Measurements from ENCODE around the gene LRRC49.

The LRRC49 gene

DNA sequence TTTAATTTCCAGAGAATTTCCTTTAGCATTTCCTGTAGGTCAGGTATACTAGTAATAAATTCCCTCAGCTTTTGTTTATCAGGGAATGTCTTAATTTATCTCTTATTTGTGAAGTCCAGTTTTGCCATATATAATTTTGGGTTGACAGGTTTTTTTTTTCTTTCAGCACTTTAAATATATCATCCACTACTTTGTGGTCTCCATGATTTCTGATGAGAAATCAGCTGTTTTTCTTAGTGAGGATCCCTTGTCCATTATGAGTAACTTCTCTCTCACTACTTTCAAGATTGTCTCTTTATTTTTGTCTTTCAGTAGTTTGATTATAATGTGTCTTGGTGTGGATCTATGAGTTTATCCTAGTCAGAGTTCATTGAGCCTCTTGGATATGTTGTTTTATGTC lies 105.7 kb downstream of the LRRC49 start:
- TF ChIP-seq, protein P1, sequence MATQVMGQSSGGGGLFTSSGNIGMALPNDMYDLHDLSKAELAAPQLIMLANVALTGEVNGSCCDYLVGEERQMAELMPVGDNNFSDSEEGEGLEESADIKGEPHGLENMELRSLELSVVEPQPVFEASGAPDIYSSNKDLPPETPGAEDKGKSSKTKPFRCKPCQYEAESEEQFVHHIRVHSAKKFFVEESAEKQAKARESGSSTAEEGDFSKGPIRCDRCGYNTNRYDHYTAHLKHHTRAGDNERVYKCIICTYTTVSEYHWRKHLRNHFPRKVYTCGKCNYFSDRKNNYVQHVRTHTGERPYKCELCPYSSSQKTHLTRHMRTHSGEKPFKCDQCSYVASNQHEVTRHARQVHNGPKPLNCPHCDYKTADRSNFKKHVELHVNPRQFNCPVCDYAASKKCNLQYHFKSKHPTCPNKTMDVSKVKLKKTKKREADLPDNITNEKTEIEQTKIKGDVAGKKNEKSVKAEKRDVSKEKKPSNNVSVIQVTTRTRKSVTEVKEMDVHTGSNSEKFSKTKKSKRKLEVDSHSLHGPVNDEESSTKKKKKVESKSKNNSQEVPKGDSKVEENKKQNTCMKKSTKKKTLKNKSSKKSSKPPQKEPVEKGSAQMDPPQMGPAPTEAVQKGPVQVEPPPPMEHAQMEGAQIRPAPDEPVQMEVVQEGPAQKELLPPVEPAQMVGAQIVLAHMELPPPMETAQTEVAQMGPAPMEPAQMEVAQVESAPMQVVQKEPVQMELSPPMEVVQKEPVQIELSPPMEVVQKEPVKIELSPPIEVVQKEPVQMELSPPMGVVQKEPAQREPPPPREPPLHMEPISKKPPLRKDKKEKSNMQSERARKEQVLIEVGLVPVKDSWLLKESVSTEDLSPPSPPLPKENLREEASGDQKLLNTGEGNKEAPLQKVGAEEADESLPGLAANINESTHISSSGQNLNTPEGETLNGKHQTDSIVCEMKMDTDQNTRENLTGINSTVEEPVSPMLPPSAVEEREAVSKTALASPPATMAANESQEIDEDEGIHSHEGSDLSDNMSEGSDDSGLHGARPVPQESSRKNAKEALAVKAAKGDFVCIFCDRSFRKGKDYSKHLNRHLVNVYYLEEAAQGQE (IDR thresholded peaks at IDR 0.05; ENCODE audit: insufficient read depth in 1 of 2, low read depth in 2 of 2, low read length in 2 of 2), result no peak
- TF ChIP-seq SIN3A (IDR thresholded peaks at IDR 0.05; ENCODE audit: borderline replicate concordance, insufficient read depth, low read length) (no peak), FOXP2 (optimal IDR thresholded peaks at IDR 0.05; ENCODE audit: borderline replicate concordance, extremely low read depth, extremely low read length, insufficient read depth) (no peak), TAF1 (IDR thresholded peaks at IDR 0.05; ENCODE audit: borderline replicate concordance, insufficient read depth, low read length) (no peak), POLR2AphosphoS5 (IDR thresholded peaks at IDR 0.05; ENCODE audit: low read depth, low read length) (no peak)

DNA sequence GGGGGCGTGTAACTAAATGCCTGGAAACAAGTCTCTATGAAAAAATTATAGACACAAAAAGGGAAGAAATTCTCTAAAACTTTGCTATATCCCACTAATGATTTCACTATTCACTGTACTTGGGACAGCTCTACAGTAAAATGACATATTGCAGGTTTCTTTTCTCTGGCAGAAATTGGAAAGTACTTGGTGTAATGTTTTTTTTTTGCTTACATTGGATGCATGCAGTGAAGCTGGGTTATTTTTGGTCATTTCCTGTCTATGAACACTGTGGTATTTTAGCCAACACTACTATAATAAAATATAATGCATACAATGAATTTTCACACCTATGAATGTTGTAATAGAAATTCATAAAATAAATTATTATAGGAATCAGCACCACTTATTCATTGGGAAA lies 109.7 kb downstream of the LRRC49 start:
- no peak for TF ChIP-seq SIN3A (IDR thresholded peaks at IDR 0.05; ENCODE audit: borderline replicate concordance, insufficient read depth, low read length)
- TF ChIP-seq, protein P1 (IDR thresholded peaks at IDR 0.05; ENCODE audit: insufficient read depth in 1 of 2, low read depth in 2 of 2, low read length in 2 of 2), result no peak
- TF ChIP-seq FOXP2 (optimal IDR thresholded peaks at IDR 0.05; ENCODE audit: borderline replicate concordance, extremely low read depth, extremely low read length, insufficient read depth), result no peak
- no peak for TF ChIP-seq POLR2AphosphoS5 (IDR thresholded peaks at IDR 0.05; ENCODE audit: low read depth, low read length)
- no peak for TF ChIP-seq TAF1 (IDR thresholded peaks at IDR 0.05; ENCODE audit: borderline replicate concordance, insufficient read depth, low read length)

DNA sequence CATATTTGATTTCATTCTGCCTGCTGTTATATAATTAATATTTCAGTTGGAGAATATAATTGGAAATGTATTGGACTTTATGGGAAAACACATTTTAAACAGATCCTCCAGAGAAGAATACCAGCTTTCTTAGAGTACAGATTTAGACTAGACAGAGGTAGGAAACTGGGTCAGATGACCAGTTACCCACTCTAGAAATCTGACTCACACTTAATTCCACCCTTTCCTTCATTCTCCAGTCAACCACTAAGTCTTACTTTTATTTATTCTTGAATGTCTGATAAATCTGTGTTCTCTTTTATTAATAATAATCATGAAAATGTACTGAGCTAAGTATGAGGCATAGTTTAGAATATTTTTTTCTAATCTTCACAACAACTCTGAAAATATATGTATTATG lies 110.7 kb downstream of the LRRC49 start:
- TF ChIP-seq SIN3A (IDR thresholded peaks at IDR 0.05; ENCODE audit: borderline replicate concordance, insufficient read depth, low read length) (no peak), FOXP2 (optimal IDR thresholded peaks at IDR 0.05; ENCODE audit: borderline replicate concordance, extremely low read depth, extremely low read length, insufficient read depth) (no peak), POLR2AphosphoS5 (IDR thresholded peaks at IDR 0.05; ENCODE audit: low read depth, low read length) (no peak), TAF1 (IDR thresholded peaks at IDR 0.05; ENCODE audit: borderline replicate concordance, insufficient read depth, low read length) (no peak)
- TF ChIP-seq, protein P1 (IDR thresholded peaks at IDR 0.05; ENCODE audit: insufficient read depth in 1 of 2, low read depth in 2 of 2, low read length in 2 of 2), result no peak

DNA sequence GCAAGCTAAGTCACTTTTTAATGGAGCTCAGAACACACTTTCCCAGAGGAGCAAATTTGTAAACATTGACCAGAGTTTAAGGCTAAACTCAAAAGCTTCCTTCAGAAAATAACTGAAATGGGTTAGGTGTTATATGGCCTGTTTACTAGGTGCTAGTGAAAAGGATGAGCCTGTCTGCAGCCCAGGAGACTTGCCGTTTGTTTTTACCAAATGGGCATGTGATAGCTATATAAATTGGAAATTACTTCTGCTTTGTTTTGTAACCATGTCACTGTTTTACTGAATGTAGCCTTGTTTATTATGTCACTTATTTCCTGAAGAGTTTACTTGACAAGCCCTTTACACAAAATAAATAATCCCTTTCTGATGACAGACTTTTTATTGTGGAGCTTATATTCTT lies 113.3 kb downstream of the LRRC49 start:
- TF ChIP-seq, protein P1 (IDR thresholded peaks at IDR 0.05; ENCODE audit: insufficient read depth in 1 of 2, low read depth in 2 of 2, low read length in 2 of 2), result no peak
- no peak for TF ChIP-seq POLR2AphosphoS5 (IDR thresholded peaks at IDR 0.05; ENCODE audit: low read depth, low read length)
- no peak for TF ChIP-seq FOXP2 (optimal IDR thresholded peaks at IDR 0.05; ENCODE audit: borderline replicate concordance, extremely low read depth, extremely low read length, insufficient read depth)
- no peak for TF ChIP-seq TAF1 (IDR thresholded peaks at IDR 0.05; ENCODE audit: borderline replicate concordance, insufficient read depth, low read length)
- no peak for TF ChIP-seq SIN3A (IDR thresholded peaks at IDR 0.05; ENCODE audit: borderline replicate concordance, insufficient read depth, low read length)
